ENCODE measurements around the gene ACOD1. TPM values are rescaled to one million over a fixed set of nuclear protein-coding genes. Genes with fewer than 3 reads are reported as not detected.
A peak's percentile ranks its signal among the peaks of the same experiment; 100 is the strongest.

ACOD1 gene
- total and polyA plus RNA-seq, 9 donors: not detected

DNA sequence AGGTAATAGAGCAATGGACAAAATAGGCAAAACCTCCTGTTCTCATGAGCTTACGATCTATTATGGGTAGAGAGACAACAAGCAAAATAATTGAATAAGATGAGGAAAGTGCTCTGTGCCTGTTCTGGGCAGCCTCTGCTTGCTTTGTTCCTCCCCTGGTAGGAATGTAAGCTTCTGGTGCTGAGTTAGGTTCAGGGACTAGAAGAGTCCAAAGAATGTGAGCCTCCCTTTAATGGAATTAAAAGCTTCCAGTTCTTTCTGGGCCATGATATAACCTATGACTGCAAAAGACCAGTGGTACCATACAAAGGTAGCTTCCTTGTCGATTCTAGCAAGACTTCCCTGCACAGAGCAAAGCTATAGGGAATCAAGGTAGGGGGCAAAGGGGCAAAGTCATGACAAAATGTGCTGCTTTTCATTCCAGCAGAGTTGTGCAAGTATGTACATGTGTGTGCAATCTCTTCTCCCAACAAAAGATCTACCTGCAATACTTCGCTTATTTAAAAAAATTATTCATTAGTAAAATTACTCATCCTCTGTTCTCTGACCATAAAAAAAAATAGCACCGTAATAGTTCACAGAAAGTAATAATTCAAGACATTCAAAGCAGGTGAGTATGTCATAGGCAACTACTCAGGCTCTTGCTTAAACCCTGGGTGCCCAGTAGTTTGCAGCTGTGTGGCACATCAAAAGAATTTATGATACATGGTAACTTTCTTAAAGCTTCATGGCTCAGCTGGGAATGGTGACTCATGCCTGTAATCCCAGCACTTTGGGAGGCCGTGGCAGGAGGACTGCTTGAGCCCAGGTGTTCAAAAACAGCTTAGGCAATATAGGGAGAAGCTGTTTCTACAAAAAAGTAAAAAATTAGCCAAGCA, 21.4 kb downstream of the ACOD1 start:
- no peak overlapping the region for H3K27ac ChIP-seq
- WGBS, 3 donors: 71 to 79% (median 76%) methylated on average over 5 of the region's 5 CpGs

DNA sequence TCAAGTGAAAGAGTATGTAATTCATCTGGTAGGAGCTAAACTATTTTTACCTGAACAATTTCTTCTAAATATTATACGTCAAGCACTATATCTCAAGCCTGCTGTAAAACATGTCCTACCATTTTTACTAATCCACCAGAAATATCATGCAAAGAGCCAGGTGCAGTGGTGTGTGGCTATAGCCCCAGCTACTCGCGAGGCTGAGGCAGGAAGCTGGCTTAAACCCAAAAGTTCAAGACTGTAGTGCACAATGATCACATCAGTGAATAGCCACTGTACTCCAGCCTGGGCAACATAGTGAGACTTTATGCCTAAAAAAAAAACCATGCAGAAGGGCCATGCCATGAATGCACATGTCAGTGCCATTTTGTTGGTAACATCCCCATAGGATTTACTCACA, 22.9 kb downstream of the ACOD1 start:
- H3K27ac ChIP-seq: no peak overlapping the region
- DNase-seq: no peak
- no peak overlapping the region for H3K4me3 ChIP-seq
- H3K9me3 ChIP-seq: no peaks in the 10 kb centered on the region
- WGBS, 3 donors: 84 to 91% (median 90%) methylated on average over 3 of the region's 3 CpGs
- H3K27me3 ChIP-seq: no peaks in the 10 kb centered on the region
- H3K4me1 ChIP-seq (ENCODE audit: insufficient read depth): peaks cover 2% of the 10 kb centered on the region
- intact Hi-C loops (cut with DNase I): no loop called here
- no peaks in the 10 kb centered on the region for H3K36me3 ChIP-seq
- TF ChIP-seq EP300 (IDR thresholded peaks at IDR 0.05) (no peak), POLR2A (IDR thresholded peaks at IDR 0.05) (no peak)
- TF ChIP-seq, protein P1, sequence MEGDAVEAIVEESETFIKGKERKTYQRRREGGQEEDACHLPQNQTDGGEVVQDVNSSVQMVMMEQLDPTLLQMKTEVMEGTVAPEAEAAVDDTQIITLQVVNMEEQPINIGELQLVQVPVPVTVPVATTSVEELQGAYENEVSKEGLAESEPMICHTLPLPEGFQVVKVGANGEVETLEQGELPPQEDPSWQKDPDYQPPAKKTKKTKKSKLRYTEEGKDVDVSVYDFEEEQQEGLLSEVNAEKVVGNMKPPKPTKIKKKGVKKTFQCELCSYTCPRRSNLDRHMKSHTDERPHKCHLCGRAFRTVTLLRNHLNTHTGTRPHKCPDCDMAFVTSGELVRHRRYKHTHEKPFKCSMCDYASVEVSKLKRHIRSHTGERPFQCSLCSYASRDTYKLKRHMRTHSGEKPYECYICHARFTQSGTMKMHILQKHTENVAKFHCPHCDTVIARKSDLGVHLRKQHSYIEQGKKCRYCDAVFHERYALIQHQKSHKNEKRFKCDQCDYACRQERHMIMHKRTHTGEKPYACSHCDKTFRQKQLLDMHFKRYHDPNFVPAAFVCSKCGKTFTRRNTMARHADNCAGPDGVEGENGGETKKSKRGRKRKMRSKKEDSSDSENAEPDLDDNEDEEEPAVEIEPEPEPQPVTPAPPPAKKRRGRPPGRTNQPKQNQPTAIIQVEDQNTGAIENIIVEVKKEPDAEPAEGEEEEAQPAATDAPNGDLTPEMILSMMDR (IDR thresholded peaks at IDR 0.05): no peak

More for the DNA sequence above, 21.4 kb downstream of the ACOD1 start:
- DNase-seq: no peak
- H3K4me3 ChIP-seq: no peak overlapping the region
- no peak for TF ChIP-seq EP300 (IDR thresholded peaks at IDR 0.05)
- TF ChIP-seq, protein P1 (IDR thresholded peaks at IDR 0.05): no peak
- no peak for TF ChIP-seq POLR2A (IDR thresholded peaks at IDR 0.05)
- H3K36me3 ChIP-seq: no peaks in the 10 kb centered on the region
- intact Hi-C loops (cut with DNase I): no loop called here
- no peaks in the 10 kb centered on the region for H3K27me3 ChIP-seq
- H3K9me3 ChIP-seq: no peaks in the 10 kb centered on the region
- H3K4me1 ChIP-seq (ENCODE audit: insufficient read depth): peaks cover 2% of the 10 kb centered on the region

DNA sequence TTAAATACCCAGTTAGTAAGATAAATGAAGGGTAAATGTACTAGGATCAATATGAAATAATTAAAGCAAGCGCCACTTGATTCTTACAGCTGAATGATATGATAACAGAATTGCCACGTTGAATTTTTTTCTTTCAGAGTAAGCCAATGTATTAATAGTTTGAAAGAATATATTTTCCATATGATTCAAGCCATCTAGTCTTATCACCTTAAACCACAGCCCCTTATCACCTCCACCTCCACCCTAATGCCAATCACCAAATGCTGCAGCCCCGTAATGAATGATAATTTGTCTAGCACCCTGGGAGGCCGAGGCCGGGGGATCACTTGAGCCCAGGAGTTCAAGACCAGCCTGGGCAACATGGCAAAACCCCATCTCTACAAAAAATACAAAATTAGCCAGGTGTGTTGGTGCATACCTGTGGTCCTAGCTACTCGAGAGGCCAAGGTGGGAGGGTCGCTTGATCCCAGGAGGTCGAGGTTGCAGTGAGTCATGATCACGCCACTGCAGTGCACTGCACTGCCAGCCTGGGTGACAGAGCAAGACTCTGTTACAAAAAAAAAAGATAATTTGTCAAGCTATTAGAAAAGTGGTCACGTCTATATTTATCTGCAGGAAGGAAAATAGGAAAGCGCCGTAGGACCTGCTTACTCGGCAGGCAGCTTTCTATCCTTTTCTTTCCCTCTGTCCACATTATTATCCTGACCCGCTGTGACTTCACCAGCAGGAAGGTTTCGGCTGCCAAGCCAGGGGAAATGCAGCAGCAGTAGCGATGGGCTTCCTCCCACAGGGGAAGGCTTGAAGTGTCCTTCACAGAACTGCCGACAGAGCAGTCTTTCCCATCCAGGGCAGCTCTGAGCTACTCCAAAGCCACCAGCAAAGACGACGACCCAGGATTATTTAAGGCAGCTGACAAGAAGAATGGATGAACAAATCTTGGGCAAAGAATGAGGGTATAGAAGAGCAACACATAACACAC, 23.8 kb downstream of the ACOD1 start:
- Histone ChIP-seq H3K4me1 (ENCODE audit: insufficient read depth) (peaks cover 2% of the 10 kb centered on the region), H3K4me3 (no peak overlapping the region), H3K27me3 (no peaks in the 10 kb centered on the region), H3K9me3 (no peaks in the 10 kb centered on the region), H3K36me3 (no peaks in the 10 kb centered on the region), H3K27ac (no peak overlapping the region)
- no peak for TF ChIP-seq POLR2A (IDR thresholded peaks at IDR 0.05)
- WGBS, 3 donors: 32 to 45% (median 32%) methylated on average over 19 of the region's 19 CpGs
- DNase-seq: peak in 4 of 5 donors; percentile 23 to 51 (median 34)
- intact Hi-C loops (cut with DNase I): no loop called here

DNA sequence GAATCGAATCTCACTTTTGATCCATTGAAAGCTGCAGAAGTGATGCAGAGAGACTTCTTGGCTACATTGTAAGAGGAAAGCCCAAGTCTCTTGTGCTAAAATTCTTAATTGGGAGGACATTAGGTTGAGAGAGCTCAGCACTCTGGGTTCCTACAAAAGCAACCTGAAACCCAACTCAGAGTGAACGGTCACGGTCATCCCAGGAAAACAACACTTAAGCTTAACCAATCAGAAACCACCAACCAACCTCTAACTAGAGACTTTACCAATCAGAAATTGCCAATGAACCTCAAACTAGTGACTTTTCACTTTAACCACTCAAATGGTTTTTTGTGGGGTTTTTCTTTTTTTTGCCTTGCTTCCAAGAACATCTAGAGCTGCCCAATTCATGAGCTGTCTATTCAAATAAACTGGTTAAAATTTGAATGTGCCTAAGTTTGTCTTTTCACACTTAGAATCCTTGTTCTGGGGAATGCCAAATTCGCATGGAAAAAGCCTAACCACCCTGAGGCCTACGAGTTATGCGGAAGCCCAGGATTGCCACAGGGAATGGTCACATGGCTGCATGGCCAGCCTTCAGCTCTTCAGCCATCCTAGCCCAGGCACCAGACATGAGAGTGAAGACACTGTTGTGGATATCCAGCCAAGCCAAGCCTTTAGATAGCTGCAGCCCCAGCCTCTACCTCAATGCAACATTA, 25.8 kb downstream of the ACOD1 start:
- whole genome bisulfite sequencing, 3 donors: 93 to 95% (median 94%) methylated on average over 6 of the region's 6 CpGs
- Histone ChIP-seq H3K36me3 (no peaks in the 10 kb centered on the region), H3K27ac (no peak overlapping the region), H3K4me1 (ENCODE audit: insufficient read depth) (peaks cover 2% of the 10 kb centered on the region), H3K9me3 (no peaks in the 10 kb centered on the region), H3K4me3 (no peak overlapping the region), H3K27me3 (no peaks in the 10 kb centered on the region)
- intact Hi-C loops (cut with DNase I): no loop called here
- TF ChIP-seq EP300 (IDR thresholded peaks at IDR 0.05): no peak
- TF ChIP-seq POLR2A (IDR thresholded peaks at IDR 0.05): no peak
- TF ChIP-seq, protein P1 (IDR thresholded peaks at IDR 0.05): no peak
- DNase-seq: no peak
